Urinary bladder (tissue), 4 donors: ENCODE results near the gene SPEF2. TPM values are rescaled to one million over a fixed set of nuclear protein-coding genes. Genes with fewer than 3 reads are reported as not detected.
"Not testable (repeated sequence)": the region's sequence is repeated elsewhere in the genome, so short reads cannot be mapped to it uniquely, and the experiment has no call there.

Experiments
- DNase-seq: peaks from one replicate; pipeline ENCODE4 v3.0.0-alpha.2; 2015; ENCODE audit errors: extremely low spot score
- H3K27ac ChIP-seq: one replicate; pipeline ENCODE4 v1.5.1; 2013; ENCODE audit warnings: low read depth, mild to moderate bottlenecking, moderate library complexity
- H3K36me3 ChIP-seq: one replicate; pipeline ENCODE4 v1.6.1; 2013; ENCODE audit warnings: mild to moderate bottlenecking, moderate library complexity; ENCODE audit not compliant: insufficient read depth
- H3K4me1 ChIP-seq: one replicate; pipeline ENCODE4 v1.6.1; 2013; ENCODE audit warnings: mild to moderate bottlenecking, moderate library complexity; ENCODE audit not compliant: insufficient read depth
- H3K4me3 ChIP-seq: one replicate; pipeline ENCODE4 v1.5.1; 2013; ENCODE audit warnings: low read depth, low read length
- WGBS: extraction: QIAGEN DNeasy Blood & Tissue Kit; methylation state at CpG from one replicate; pipeline ENCODE4 v1.1.7; 2013; 5-methylcytosine and 5-hydroxymethylcytosine counted together
- polyA plus RNA-seq: library from polyadenylated mRNA; stranded (reverse); fragments of 200-250 nt; gene quantifications from one replicate; pipeline ENCODE4 v1.2.3, GENCODE V29; 2013
- total RNA-seq: library from RNA; depleted of rRNA; stranded (reverse); fragments of >200 nt; gene quantifications from one replicate; pipeline ENCODE4 v1.2.3, GENCODE V29; 2014
- donor health status: healthy with polysubstance abuse.
- donor health status: healthy.

Gene SPEF2
- total and polyA plus RNA-seq, 2 donors, result 3.7 to 30.0 TPM

DNA sequence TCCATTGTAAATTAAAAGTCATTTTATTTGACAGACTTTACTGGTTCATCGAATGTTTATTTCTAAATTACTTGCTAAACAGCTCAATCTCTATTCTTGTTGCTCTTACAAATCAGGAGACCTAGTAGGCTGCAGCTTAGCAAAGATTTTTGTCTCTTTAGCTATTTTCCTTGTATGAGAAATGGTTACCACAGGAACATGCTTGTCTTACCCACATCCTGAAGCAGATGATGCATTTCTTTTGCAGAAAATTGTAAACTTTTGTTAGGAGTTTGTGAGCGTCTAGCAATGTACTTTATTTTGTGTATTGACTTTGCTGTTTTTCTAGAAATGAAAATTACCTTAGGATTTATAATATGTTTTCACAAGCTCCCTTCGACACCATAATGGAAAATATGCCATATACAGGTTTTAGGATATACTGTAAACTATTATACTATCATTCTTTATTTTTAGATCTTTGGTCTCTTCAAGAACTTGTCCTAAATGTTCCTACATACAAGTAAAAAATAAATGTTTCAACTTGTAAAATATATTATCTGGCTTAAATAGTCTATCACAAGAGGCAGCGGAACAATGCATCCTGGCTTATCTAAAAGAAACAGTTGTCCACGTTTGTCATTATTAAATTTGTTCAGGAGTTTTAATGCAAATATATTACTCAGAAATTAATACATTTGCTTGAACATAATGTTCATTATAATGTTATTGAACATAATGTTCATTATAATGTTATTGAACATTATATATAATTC lies 54.1 kb downstream of the SPEF2 start:
- Histone ChIP-seq H3K27ac (no peak overlapping the region), H3K36me3 (no peaks in the 10 kb centered on the region), H3K4me1 (no peaks in the 10 kb centered on the region), H3K4me3 (no peak overlapping the region)
- DNase-seq, result no peak
- WGBS, result 81% methylated on average over 5 of the region's 5 CpGs

DNA sequence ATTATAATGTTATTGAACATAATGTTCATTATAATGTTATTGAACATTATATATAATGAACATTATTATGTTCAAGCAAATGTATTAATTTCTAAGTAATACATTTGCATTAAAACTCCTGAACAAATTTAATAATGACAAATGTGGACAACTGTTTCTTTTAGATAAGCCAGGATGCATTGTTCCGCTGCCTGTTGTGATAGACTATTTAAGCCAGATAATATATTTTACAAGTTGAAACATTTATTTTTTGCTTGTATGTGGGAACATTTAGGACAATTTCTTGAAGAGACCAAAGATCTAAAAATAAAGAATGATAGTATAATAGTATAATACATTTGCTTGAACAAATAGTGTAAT lies 54.6 kb downstream of the SPEF2 start:
- H3K27ac ChIP-seq, H3K36me3 ChIP-seq, H3K4me1 ChIP-seq, DNase-seq, H3K4me3 ChIP-seq: not testable (repeated sequence)
- WGBS, result 92% methylated on average over 1 of the region's 1 CpG

DNA sequence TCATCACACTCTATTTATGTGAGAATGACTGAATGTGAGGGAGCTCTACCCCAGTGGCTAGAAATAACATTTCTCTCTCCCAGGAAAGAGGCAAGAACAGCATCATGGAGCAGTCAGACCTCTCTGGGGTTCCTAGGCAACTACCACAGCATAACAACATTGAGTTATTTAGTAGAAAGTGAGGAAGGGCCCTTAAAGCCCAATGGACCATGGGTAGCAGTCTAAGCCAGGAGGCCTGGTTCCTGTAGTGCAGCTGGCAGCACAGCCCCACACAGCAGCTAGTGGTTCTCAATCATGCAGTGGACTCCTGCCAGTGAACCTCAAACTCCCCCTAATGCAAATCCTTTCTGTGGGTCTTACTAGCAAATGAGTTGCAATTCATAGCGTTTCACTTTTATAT lies 55.3 kb downstream of the SPEF2 start:
- Histone ChIP-seq H3K36me3 (no peaks in the 10 kb centered on the region), H3K27ac (no peak overlapping the region), H3K4me3 (no peak overlapping the region), H3K4me1 (no peaks in the 10 kb centered on the region)
- WGBS, result 68% methylated on average over 1 of the region's 1 CpG
- DNase-seq, result no peak

DNA sequence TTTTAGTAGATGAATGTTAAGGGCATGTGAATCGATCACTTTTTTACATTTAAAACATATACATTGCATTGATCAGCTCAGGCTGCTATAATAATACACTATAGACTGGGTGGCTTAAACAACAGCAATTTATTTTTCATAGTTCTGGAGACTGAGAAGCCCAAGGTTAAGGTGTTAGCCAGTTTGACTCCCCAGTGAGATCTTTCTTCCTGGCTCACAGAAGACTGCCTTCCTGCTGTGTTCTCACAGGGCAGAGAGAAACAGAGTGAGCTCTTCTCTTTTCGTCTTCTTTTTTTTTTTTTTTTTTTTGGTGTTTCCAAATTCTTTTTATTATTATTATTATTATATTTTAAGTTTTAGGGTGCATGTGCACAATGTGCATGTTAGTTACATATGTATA lies 56.4 kb downstream of the SPEF2 start:
- no peak overlapping the region for H3K4me3 ChIP-seq
- DNase-seq, result no peak
- H3K4me1 ChIP-seq, result no peaks in the 10 kb centered on the region
- H3K36me3 ChIP-seq, result no peaks in the 10 kb centered on the region
- H3K27ac ChIP-seq, result no peak overlapping the region
- 87% methylated on average over 2 of the region's 2 CpGs for WGBS

- Histone ChIP-seq H3K4me3 (no peak overlapping the region), H3K36me3 (no peaks in the 10 kb centered on the region), H3K4me1 (no peaks in the 10 kb centered on the region), H3K27ac (no peak overlapping the region)
- no peak for DNase-seq
- 96% methylated on average over 12 of the region's 12 CpGs for WGBS
Measured at GRCh38 chr5:35675392-35675791, 57.7 kb downstream of the SPEF2 start.

GRCh38 chr5:35677878-35678277 lies 60.2 kb downstream of the SPEF2 start:
- DNase-seq, result no peak
- no peaks in the 10 kb centered on the region for H3K36me3 ChIP-seq
- H3K4me1 ChIP-seq, result no peaks in the 10 kb centered on the region
- no peak overlapping the region for H3K4me3 ChIP-seq
- no peak overlapping the region for H3K27ac ChIP-seq
- 92% methylated on average over 5 of the region's 5 CpGs for WGBS

- Histone ChIP-seq H3K36me3 (no peaks in the 10 kb centered on the region), H3K4me1 (no peaks in the 10 kb centered on the region), H3K4me3 (no peak overlapping the region), H3K27ac (no peak overlapping the region)
- no peak for DNase-seq
- 72% methylated on average over 3 of the region's 3 CpGs for WGBS
Measured at GRCh38 chr5:35678661-35679060, 61.0 kb downstream of the SPEF2 start.

GRCh38 chr5:35679357-35679756 lies 61.7 kb downstream of the SPEF2 start:
- 89% methylated on average over 1 of the region's 1 CpG for WGBS
- DNase-seq, result no peak
- Histone ChIP-seq H3K4me1 (no peaks in the 10 kb centered on the region), H3K4me3 (no peak overlapping the region), H3K36me3 (no peaks in the 10 kb centered on the region), H3K27ac (no peak overlapping the region)

GRCh38 chr5:35681911-35682310 lies 64.2 kb downstream of the SPEF2 start:
- Histone ChIP-seq H3K36me3 (no peaks in the 10 kb centered on the region), H3K4me3 (no peak overlapping the region), H3K27ac (no peak overlapping the region), H3K4me1 (no peaks in the 10 kb centered on the region)
- no peak for DNase-seq
- 46% methylated on average over 1 of the region's 1 CpG for WGBS

- H3K4me3 ChIP-seq, result no peak overlapping the region
- 82% methylated on average over 6 of the region's 6 CpGs for WGBS
- no peak for DNase-seq
- H3K27ac ChIP-seq, result no peak overlapping the region
- H3K36me3 ChIP-seq, result no peaks in the 10 kb centered on the region
- H3K4me1 ChIP-seq, result no peaks in the 10 kb centered on the region
Measured at GRCh38 chr5:35683466-35683865, 65.8 kb downstream of the SPEF2 start.

DNA sequence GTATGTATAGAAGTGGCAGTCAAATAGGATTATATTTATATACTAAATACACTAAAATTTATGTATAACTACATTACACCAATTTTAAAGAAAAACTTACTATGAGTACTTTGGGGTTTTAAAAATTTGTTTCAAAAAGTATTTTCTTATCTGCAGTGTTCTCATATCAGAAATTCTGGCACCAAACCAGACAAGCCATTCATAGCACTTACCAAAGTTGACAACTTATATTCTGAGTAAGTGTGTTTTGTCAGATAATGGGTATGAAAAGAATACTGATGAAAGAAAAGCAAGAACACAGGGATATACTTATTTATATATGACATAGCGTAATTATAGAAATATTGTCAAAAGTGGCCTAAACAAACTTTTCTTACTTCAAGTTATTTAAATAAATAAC lies 67.5 kb downstream of the SPEF2 start:
- WGBS, result 80% methylated on average over 1 of the region's 1 CpG
- H3K4me3 ChIP-seq, result no peak overlapping the region
- no peak for DNase-seq
- no peaks in the 10 kb centered on the region for H3K4me1 ChIP-seq
- no peaks in the 10 kb centered on the region for H3K36me3 ChIP-seq
- no peak overlapping the region for H3K27ac ChIP-seq

- Histone ChIP-seq H3K4me1 (no peaks in the 10 kb centered on the region), H3K36me3 (no peaks in the 10 kb centered on the region), H3K4me3 (no peak overlapping the region), H3K27ac (no peak overlapping the region)
- DNase-seq, result no peak
- 82% methylated on average over 2 of the region's 2 CpGs for WGBS
Measured at GRCh38 chr5:35687961-35688360, 70.3 kb downstream of the SPEF2 start.

- no peak for DNase-seq
- Histone ChIP-seq H3K4me3 (no peak overlapping the region), H3K4me1 (no peaks in the 10 kb centered on the region), H3K27ac (no peak overlapping the region), H3K36me3 (no peaks in the 10 kb centered on the region)
- 56% methylated on average over 2 of the region's 2 CpGs for WGBS
Measured at GRCh38 chr5:35694481-35694880, 76.8 kb downstream of the SPEF2 start.

DNA sequence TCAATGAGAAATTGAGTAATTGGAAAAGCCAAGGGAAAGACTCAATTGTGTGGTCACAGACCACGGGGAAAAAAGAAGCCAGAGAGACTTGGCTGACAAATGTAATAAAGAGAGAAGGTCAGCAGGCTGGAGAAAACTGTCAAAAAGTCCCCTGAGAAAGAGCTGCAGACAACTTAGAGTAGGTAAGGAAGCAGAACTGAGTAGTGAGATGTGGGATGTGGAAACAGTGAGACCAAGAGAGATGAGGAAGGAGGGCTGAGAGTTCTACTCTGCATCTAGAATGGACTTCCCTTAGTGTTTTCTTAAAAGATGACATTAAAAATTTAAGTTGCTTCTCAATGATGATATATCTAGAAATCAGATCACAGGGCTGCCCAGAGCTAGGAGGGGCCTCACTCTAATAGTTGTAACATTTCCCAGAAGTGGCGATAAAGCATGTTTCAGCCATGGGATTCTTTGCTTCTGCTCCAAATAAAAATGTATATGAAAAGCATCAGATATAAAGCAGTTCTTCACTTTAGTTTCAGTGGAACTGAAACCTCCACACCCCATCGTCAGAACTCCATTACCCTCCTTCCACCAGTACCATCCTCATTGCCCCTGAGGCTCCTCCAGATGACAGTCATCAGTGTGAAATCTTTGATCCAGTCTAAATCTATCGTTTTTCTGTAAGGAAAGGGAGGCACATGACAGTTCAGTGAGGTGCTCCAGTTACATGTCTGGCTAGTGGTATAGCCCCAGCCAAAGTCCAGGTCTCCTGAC lies 80.6 kb downstream of the SPEF2 start:
- Histone ChIP-seq H3K4me1 (no peaks in the 10 kb centered on the region), H3K36me3 (no peaks in the 10 kb centered on the region), H3K27ac (no peak overlapping the region), H3K4me3 (no peak overlapping the region)
- DNase-seq, result no peak
- 87% methylated on average over 4 of the region's 4 CpGs for WGBS
